Measurements from ENCODE around the gene GGA3.
A peak's percentile ranks its signal among the peaks of the same experiment; 100 is the strongest.
"Not testable (repeated sequence)": the region's sequence is repeated elsewhere in the genome, so short reads cannot be mapped to it uniquely, and the experiment has no call there.

Gene GGA3, protein sequence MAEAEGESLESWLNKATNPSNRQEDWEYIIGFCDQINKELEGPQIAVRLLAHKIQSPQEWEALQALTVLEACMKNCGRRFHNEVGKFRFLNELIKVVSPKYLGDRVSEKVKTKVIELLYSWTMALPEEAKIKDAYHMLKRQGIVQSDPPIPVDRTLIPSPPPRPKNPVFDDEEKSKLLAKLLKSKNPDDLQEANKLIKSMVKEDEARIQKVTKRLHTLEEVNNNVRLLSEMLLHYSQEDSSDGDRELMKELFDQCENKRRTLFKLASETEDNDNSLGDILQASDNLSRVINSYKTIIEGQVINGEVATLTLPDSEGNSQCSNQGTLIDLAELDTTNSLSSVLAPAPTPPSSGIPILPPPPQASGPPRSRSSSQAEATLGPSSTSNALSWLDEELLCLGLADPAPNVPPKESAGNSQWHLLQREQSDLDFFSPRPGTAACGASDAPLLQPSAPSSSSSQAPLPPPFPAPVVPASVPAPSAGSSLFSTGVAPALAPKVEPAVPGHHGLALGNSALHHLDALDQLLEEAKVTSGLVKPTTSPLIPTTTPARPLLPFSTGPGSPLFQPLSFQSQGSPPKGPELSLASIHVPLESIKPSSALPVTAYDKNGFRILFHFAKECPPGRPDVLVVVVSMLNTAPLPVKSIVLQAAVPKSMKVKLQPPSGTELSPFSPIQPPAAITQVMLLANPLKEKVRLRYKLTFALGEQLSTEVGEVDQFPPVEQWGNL

DNA sequence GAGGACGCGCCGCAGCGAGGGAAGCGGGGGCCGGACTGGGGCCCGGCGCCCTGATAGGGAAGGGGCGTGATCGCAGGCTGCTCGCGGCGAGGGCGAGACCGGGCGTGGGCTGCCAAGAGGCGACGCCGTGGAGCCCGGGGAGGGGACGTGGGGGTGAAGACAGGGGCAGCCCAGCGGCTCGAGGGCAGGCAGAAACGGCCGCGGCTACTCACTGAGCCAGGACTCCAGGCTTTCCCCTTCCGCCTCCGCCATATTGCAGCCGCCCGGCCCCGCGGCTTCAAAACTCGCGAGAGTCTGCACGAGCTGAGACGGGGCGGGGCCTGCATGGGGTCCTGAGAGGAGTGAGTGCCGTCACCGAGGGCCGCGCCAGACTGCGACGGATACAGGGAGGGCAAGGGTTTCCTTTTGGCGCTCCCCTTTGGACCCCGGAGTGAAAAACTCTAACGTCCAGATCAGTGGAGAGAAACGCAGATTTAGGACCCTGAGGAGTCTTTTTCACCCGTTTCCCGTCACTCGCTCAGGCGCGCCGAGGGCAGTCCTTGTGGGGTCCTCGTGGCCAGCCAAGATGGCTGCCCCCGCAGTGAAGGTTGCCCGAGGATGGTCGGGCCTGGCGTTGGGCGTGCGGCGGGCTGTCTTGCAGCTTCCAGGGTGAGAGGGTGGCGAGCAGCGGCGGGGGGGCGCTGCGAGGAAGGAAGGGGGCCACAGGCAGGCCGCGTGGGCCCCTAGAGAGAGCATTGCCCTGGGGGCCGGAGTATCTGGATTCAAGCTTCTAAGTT lies at the start of gene GGA3, which contains the start of gene MRPS7:
GGA3 (minus strand) TSS at position 271 of the 776 bp plus-strand sequence; CDS start at position 252, 19 bp downstream.
MRPS7 (plus strand) TSS at position 544 of the 776 bp plus-strand sequence; CDS start at position 566, 22 bp downstream.
- DNase-seq (ENCODE audit: low spot score) = peak; percentile 98

GRCh38 chr17:75308732-75309629 lies 47.6 kb upstream of the GGA3 start:
- no peak for DNase-seq (ENCODE audit: low spot score)

- DNase-seq (ENCODE audit: low spot score) = no peak
Measured at GRCh38 chr17:75307957-75308731, 46.7 kb upstream of the GGA3 start.

- no peak for DNase-seq (ENCODE audit: low spot score)
Measured at GRCh38 chr17:75301502-75302206, 40.2 kb upstream of the GGA3 start.

GRCh38 chr17:75301049-75301448 lies 39.6 kb upstream of the GGA3 start:
- no peak for DNase-seq (ENCODE audit: low spot score)

DNA sequence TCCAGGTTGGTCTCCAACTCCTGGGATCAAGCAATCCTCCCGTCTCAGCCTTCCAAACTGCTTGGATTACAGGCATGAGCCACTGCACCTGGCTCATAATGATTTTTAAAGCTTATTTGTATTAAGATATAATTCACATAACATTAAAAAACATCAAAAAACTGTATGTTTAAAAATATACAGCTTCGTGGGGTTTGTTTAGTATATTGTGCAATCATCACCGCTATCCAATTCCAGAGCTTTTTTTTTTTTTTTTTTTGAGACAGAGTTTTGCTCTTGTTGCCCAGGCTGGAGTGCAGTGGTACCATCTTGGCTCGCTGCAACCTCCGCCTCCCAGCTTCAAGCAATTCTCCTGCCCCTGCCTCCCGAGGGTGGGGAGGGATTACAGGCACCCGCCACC lies 38.9 kb upstream of the GGA3 start:
- DNase-seq (ENCODE audit: low spot score) = no peak

- no peak for DNase-seq (ENCODE audit: low spot score)
Measured at GRCh38 chr17:75295201-75296158, 34.1 kb upstream of the GGA3 start.

- not testable (repeated sequence) for DNase-seq (ENCODE audit: low spot score)
Measured at GRCh38 chr17:75292810-75293448, 31.5 kb upstream of the GGA3 start.

DNA sequence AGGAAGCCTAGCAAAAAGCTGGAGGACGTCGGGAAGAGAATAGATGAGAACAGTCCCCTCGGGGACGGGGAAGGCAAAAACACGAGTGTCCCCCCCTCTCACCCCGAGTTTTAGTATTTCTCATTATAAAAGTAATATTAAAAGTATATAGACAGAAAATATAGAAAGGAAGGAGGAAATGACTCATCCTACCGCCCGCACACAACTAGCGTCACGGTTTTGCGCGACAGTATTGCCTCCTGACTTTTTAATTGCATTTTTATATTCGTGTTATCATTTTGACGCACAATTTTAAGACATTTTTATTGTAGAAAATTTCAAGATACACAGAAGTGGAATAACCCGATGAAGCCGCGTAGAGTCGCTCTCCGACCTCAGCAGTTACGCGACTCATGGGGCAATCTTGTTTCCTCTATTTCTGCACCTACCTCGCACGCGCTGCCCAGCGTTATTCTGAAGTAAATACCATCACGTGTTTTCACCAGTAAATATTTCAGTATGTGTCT lies 28.5 kb upstream of the GGA3 start:
- DNase-seq (ENCODE audit: low spot score) = no peak

- peak; percentile 99 for DNase-seq (ENCODE audit: low spot score)
Measured at GRCh38 chr17:75289115-75289831, 27.9 kb upstream of the GGA3 start, which contains the start of gene SLC25A19. Gene SLC25A19 (minus strand): TSS chr17:75289433. CDS start chr17:75286764, 2,669 bp downstream.

DNA sequence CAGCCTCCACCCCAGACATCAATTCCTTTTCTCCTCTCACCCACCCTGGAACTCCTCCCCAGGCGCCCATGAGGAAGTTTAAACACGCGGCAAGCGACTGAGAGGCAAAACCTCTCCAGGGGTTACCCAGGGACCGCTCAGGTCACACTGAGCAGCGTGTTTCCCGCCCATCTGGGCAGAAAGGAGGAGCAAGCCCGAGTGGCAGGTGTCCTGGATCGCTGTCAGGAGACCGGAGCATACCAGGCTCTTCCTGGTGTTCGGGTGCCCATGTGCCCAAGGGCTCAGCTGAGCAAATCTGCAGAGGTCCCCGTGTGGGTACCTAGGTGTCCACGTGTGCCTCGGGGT lies 27.3 kb upstream of the GGA3 start:
- DNase-seq (ENCODE audit: low spot score) = no peak

DNA sequence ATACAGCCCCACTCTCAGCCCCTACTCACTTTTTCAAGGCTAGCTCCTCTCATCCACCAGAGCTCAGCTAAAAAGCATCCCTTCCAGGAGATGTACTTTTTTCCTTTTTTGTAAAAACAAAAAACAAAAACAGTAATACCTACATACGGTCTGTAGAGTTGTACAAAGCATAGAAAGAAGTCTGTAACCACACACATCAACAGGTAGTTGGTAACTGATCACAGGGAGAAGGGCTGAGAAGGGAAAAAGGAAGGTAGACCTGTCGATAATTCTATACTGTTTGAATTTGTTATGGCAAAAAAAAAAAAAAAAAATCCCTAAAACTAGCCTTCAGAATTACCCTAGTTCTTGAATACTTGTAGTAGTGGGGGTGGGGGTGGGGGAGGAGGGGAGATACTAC lies 27.0 kb upstream of the GGA3 start:
- no peak for DNase-seq (ENCODE audit: low spot score)

DNA sequence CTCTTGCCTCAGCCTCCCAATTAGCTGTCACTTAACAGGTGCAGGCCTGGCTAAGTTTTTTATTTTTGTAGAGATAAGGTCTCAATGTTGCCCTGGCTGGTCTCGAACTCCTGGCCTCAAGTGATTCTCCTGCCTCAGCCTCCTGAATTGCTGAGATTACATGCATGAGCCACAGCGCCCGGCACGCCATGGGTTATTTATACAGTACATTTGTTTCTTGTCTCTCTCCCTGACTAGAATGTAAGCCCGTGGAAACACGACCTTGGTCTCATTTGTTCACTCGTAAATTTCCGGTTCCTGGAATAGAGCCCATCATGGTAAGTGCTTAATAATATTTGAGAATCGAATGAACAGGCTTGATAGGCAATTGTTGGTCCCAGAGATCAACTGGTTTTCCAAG lies 25.8 kb upstream of the GGA3 start:
- DNase-seq (ENCODE audit: low spot score) = no peak

DNA sequence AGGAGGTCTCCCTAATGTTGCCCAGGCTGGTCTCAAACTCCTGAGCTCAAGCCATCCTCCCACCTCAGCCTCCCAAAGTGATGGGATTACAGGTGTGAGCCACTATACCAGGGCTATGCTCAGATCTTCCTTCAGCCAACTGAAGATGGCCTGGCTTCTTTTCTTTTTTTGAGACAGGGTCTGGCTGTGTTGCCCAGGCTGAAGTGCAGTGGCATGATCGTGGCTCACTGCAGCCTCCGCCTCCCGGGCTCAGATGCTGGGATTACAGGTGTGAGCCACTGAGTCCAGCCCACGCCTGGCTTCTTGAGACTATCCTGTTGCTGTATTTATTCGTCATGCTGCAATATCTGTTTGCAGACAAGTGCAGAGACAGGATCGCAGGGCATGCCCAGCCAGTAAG lies 23.7 kb upstream of the GGA3 start:
- no peak for DNase-seq (ENCODE audit: low spot score)

DNA sequence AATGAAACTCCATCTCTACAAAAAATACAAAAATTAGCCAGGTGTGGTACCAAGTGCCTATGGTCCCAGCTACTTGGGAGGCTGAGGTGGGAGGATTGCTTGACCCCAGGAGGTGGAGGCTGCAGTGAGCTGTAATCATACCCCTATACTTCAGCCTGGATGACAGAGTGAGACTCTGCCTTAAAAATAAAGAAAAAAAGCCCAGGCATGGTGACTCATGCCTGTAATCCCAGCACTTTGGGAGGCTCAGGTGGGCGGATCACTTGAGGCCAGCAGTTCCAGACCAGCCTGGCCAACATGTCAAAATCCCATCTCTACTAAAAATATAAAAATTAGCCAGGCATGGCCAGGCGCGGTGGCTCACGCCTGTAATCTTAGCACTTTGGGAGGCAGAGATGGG lies 18.8 kb upstream of the GGA3 start:
- not testable (repeated sequence) for DNase-seq (ENCODE audit: low spot score)

DNA sequence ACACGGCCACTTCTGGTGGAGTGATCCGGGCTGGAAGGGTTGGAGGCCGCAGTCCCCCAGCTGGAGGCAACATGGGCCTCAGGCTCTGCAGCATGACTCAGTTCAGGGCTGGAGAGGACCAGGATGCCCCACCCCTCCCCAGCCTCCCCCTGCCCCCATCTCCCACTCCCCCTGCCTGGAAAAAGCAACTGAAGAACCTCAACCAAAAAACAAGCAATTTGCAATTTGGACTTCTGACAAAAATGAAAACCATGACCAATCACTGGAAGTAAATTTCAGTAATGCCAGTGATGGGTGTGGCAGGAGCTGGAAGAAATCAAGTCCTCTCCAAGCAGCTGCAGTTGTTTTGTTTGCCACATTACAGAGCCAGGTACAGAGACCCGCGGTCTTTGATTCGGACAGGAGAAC lies 16.3 kb upstream of the GGA3 start:
- DNase-seq (ENCODE audit: low spot score) = no peak

- DNase-seq (ENCODE audit: low spot score) = no peak
Measured at GRCh38 chr17:75273977-75274708, 12.7 kb upstream of the GGA3 start.
